GM12874 (cell line): ENCODE measurements around the gene CAMTA1.

Experiments used
- CTCF ChIP-seq: IDR thresholded peaks from 2 replicates; pipeline ENCODE4 v1.5.1; 2011; ENCODE audit warnings: low read depth, mild to moderate bottlenecking, control low read depth, low read length, moderate library complexity; ENCODE audit not compliant: insufficient read depth

Gene CAMTA1

DNA sequence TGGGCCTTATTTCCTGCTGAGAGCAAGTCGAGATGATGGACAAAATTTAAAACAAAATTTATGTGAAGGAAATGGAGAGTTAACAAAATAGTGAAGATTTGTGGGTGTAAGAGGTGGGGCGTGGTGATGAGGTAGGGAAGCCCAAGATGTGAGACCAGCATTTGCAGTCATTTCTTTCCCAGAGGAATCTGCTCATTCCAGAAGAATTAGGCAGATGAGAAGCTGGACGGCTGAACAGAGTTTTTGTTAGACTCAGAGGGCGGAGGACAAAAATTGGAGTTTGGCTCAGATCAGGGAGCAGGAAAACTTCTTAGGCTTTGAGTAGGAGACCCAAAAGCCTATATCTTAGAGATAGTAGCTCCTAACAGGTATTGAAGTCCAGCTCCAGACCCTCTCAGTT, 65.3 kb downstream of the CAMTA1 start:
- no peak for TF ChIP-seq CTCF

DNA sequence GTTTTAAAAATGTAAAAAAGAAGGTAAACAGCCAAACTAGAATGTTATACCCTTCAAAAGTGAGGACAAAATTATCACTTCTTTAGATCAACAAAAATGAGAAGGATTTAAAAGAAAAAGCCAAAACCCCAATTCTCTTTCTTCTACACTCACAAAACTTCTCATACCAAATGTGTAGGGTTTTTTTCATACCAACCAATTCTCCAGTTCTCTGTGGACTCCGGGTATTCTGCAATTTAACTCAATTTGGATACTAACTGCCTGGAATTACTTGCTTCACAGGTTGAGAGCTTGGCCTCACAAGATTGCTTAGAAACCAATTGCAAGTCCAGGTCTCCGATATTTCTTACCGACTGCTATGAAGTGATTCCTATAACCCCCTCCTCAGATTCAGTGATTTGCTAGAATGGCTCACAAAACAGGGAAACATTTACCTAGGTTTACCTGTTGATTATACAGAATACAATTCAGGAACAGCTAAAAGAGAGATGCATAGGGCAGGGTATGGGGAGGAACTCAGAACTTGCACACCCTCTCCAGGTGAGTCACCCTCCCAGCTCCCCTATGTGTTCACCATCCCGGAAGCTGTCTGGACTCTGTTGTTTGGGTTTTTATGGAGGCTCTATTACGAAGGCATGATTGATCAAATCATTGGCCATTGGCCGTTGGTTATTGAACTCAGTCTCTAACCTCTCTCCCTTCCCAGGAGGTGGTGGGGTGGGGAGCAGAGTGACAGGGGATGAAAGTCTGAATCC, 67.1 kb downstream of the CAMTA1 start:
- TF ChIP-seq CTCF = no peak

GRCh38 chr1:6854166-6854565, 68.9 kb downstream of the CAMTA1 start:
- no peak for TF ChIP-seq CTCF

DNA sequence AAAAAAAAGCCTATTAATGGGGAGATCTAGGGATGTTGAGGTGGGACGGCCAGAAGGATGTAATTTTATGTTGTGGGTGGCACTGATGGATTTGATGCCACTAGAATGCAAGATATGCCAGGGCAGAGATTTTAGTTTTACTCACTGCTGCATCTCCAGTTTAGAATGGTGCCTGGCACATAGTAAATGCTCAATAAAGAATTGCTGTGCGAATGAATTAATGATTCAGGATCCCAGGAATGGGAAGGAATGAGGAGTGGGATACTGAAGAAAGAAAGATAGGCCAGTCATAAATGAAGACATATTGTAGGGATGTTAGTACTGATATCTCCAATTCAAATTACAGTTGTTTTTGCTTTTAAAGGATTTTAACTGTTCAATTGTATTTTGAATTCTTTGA, 72.6 kb downstream of the CAMTA1 start:
- TF ChIP-seq CTCF = no peak

GRCh38 chr1:6858596-6858995, 73.3 kb downstream of the CAMTA1 start:
- no peak for TF ChIP-seq CTCF

DNA sequence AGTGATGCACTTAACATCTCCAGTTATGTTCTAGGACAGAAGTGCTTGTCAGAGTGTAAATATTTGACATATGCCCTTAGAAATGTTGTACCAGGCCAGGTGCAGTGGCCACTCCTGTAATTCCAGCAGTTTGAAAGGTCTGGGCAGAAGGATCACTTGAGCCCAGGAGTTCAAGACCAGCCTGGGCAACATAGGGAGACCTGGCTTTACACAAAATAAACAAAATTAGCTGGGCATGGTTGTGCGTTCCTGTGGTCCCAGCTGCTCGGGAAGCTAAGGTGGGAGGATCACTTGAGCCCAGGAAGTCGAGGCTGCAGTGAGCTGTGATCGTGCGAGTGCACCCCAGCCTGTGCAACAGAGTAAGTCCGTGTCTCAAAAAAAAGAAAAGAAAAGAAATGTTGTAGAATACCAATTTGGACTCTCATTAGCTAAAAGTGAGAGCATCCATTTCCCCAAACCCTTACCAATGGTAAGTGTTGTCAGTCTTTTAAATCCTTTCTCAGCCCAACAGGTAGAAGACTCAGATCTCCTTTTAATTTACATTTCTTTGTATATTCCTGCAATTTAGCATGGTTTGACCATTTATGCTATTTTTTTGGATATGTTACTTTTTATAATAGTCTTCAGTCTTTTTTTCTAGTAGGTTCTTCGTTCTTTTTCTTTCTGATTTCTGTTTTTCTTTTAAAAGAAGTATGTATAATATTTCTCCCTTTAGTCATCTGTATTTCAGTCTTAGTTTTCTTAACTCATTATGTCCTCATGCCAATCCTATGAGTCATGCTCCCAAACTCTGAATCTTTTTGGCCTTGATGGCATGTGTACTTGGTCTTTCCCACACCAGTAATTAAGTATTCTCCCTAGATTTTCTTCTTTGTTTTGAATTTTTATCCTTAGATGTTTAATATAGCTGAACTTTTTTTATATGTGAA, 74.4 kb downstream of the CAMTA1 start:
- no peak for TF ChIP-seq CTCF

GRCh38 chr1:6860401-6860800, 75.1 kb downstream of the CAMTA1 start:
- no peak for TF ChIP-seq CTCF
